Measurements from ENCODE around the gene SLC35E1. TPM values are rescaled to one million over a fixed set of nuclear protein-coding genes. Genes with fewer than 3 reads are reported as not detected.

Gene SLC35E1
- total and polyA plus RNA-seq, 11 donors, result 20.4 to 44.0 (median 24.0) TPM

GRCh38 chr19:16581145-16581970 lies 9.1 kb upstream of the SLC35E1 start:
- Histone ChIP-seq H3K4me3 (no peak overlapping the region), H3K4me1 (peaks cover 4 to 84% (median 58%) of the 10 kb centered on the region in 12 donors), H3K9me3 (no peaks in the 10 kb centered on the region), H3K27ac (peak overlapping the region in 11 of 12 donors; percentile 9 to 84 (median 48)), H3K27me3 (no peaks in the 10 kb centered on the region), H3K36me3 (peaks cover 0 to 31% (median 23%) of the 10 kb centered on the region in 9 donors)
- ATAC-seq (peak; percentile 68 to 78 (median 78)), DNase-seq (peak in 3 of 5 donors; percentile 46 to 79 (median 64))
- WGBS, 4 donors, result 61 to 76% (median 66%) methylated on average over 11 to 12 of the region's 12 CpGs
- intact Hi-C loops (cut with DNase I), result no loop called here
- TF ChIP-seq POLR2A (IDR thresholded peaks at IDR 0.05), result no peak
- TF ChIP-seq CTCF (IDR thresholded peaks at IDR 0.05), result no peak

- 82 to 89% (median 85%) methylated on average over 4 of the region's 4 CpGs for WGBS, 4 donors
- H3K4me1 ChIP-seq, result peaks cover 4 to 72% (median 44%) of the 10 kb centered on the region in 12 donors
- H3K9me3 ChIP-seq, result no peaks in the 10 kb centered on the region
- no peaks in the 10 kb centered on the region for H3K27me3 ChIP-seq
- DNase-seq (no peak), ATAC-seq (no peak)
- peaks cover 0 to 50% (median 36%) of the 10 kb centered on the region in 9 donors for H3K36me3 ChIP-seq
- H3K27ac ChIP-seq, result no peak overlapping the region
- intact Hi-C loops (cut with DNase I), result loop anchor here in 1 of 10 donors (5.0 kb wide), 1 partner anchor 43 kb away; no protein-coding TSS in a partner anchor
- no peak overlapping the region for H3K4me3 ChIP-seq
- TF ChIP-seq CTCF (IDR thresholded peaks at IDR 0.05) (no peak), POLR2A (IDR thresholded peaks at IDR 0.05) (no peak)
Measured at GRCh38 chr19:16579381-16579780, 7.2 kb upstream of the SLC35E1 start.

- Histone ChIP-seq H3K27me3 (no peaks in the 10 kb centered on the region), H3K4me1 (peaks cover 4 to 71% (median 41%) of the 10 kb centered on the region in 12 donors), H3K4me3 (no peak overlapping the region), H3K27ac (peak overlapping the region in 2 of 12 donors; percentile 24 to 46), H3K36me3 (peaks cover 0 to 58% (median 36%) of the 10 kb centered on the region in 9 donors), H3K9me3 (no peaks in the 10 kb centered on the region)
- DNase-seq, result peak in 1 of 5 donors; percentile 44
- TF ChIP-seq POLR2A (IDR thresholded peaks at IDR 0.05) (no peak), CTCF (IDR thresholded peaks at IDR 0.05) (no peak)
- intact Hi-C loops (cut with DNase I), result loop anchor here in 1 of 10 donors (5.0 kb wide), 1 partner anchor 45 kb away; no protein-coding TSS in a partner anchor
- ATAC-seq, result no peak
- WGBS, 4 donors, result 58 to 69% (median 64%) methylated on average over 16 to 17 of the region's 17 CpGs
Measured at GRCh38 chr19:16577531-16577985, 5.3 kb upstream of the SLC35E1 start.

Data from heart left ventricle (tissue), 16 donors.